Activated CD4-positive, alpha-beta T cell treated with anti-CD3 and anti-CD28 coated beads for 4 hours (primary cell): ENCODE measurements around the gene INSR.
"Not testable (repeated sequence)": the region's sequence is repeated elsewhere in the genome, so short reads cannot be mapped to it uniquely, and the experiment has no call there.

Experiments used
- DNase-seq, 2 donors: peaks; one replicate each; pipeline ENCODE4 v3.0.0-alpha.2; 2020

INSR gene

GRCh38 chr19:7188698-7189629 is 105.2 kb downstream of the INSR start:
- DNase-seq = no peak

GRCh38 chr19:7187605-7188339 is 106.4 kb downstream of the INSR start:
- DNase-seq = no peak

GRCh38 chr19:7182489-7182888 is 111.7 kb downstream of the INSR start:
- DNase-seq = no peak

- DNase-seq = no peak
Observed at GRCh38 chr19:7179917-7180306, 114.3 kb downstream of the INSR start.

DNA sequence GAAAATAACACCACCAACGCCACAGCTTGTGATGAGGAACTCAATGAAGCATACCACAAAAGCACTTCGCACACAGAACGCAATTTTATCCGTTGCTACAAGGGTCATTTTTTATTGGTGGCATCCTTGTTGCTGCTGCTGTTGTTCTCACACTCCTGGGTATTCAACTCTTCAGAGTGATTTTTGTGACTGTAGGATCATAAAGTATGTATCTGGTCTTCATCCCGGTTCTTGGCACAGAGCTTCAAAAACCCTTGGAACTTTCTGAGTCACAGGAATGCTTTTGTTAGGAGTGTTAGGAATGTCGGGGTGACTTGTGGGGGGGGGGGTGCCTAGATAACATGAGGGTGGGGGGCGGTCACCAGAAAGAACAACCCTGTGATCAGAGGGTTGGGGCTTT is 116.3 kb downstream of the INSR start:
- no peak for DNase-seq

- no peak for DNase-seq
Observed at GRCh38 chr19:7176792-7177191, 117.4 kb downstream of the INSR start.

- no peak for DNase-seq
Observed at GRCh38 chr19:7172794-7173193, 121.4 kb downstream of the INSR start.

- DNase-seq = no peak
Observed at GRCh38 chr19:7170983-7171382, 123.2 kb downstream of the INSR start.

- no peak for DNase-seq
Observed at GRCh38 chr19:7168941-7169340, 125.3 kb downstream of the INSR start.

GRCh38 chr19:7161292-7161691 is 132.9 kb downstream of the INSR start:
- no peak for DNase-seq

GRCh38 chr19:7159105-7159933 is 134.9 kb downstream of the INSR start:
- no peak for DNase-seq

DNA sequence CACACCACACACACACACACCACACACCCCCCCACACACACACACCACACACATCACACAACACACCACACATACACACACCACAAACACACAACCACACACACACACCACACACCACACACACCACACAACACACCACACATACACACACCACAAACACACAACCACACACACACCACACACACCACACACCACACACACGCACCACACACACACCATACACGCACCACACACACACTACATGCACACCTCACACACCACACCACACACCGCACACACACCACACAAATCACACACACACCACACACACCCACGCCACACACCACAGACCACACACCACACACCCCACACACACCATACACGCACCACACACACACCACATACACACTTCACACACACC is 141.2 kb downstream of the INSR start:
- DNase-seq = no peak

DNA sequence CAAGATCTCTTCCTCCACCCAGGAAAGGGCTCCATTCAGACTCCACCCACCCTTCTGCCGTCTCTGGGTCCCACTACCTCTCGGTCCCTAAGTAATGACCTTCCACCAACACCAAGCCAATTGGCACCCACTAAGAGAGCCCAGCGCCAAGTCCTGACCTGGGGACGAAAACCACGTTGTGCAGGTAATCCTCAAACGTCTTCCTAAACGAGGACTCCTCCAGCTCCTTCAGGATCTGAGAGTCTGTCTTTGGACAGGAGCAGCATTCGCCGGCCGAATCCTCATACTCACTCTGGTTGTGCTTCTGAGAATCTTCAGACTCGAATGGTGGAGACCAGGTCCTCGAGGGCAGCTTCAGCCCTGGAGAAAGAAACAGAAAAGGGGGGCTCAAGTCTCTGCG is 141.6 kb downstream of the INSR start:
- no peak for DNase-seq

GRCh38 chr19:7149956-7150705 is 144.1 kb downstream of the INSR start:
- no peak for DNase-seq

DNA sequence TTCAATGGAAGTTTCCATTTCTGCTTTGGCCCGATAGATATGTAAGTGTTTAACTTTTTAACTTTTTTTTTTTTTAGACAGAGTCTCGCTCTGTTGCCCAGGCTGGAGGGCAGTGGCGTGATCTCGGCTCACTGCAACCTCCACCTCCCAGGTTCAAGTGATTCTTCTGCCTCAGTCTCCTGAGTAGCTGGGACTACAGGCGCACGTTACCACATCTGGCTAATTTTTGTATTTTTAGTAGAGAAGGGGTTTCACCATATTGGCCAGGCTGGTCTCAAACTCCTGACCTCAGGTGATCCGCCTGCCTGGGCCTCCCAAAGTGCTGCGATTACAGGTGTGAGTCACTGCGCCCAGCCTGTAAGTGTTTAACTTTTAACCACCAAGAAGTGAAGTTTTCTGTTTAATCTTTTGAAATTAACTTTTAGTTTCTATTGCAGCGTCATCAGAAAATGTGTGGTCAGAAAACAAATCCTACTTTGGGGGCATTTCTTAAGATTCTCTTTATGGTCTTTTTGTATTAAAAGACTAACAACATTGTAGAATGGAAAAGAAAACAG is 147.0 kb downstream of the INSR start:
- DNase-seq = not testable (repeated sequence)

- not testable (repeated sequence) for DNase-seq
Observed at GRCh38 chr19:7146086-7146485, 148.1 kb downstream of the INSR start.

DNA sequence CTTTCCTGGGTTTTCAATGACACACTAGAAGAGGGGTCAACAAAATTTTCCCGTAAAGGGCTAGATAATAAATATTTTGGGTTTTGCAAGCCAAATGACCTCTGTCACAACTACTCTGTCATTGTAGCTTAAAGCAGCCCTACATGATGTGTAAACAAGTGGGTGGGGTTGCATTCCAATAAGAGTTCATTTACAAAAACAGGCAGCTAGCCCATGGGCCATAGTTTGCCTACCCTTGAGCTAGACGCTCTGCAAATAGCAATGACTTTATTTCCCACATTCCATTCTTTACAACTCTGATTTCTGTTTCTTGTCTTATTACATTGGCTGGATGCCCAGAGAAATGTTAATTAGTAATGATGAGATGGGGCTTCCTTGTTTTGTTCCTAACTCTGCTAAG is 148.7 kb downstream of the INSR start:
- DNase-seq = no peak

GRCh38 chr19:7142771-7143170 is 151.4 kb downstream of the INSR start:
- DNase-seq = no peak

DNA sequence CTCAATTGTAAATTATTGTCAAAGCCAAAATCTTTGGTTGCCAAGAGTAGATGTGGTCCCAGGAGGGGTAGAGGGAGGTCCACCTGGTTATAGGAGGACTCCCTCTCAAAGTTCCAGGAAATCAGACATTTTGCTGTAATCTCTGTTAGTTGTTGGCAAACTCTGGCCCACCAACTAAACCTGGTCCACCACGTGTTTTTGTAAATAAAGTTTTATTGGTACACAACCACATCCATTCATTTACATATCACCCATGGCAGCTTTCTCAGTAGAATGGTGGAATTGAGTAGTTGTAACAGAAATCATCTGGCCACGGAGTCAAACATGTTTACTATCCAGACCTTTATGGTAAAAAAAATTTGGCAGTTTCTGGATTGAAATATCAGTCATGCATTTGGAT is 154.1 kb downstream of the INSR start:
- no peak for DNase-seq

- DNase-seq = no peak
Observed at GRCh38 chr19:7139095-7139494, 155.1 kb downstream of the INSR start.

- no peak for DNase-seq
Observed at GRCh38 chr19:7138402-7138801, 155.8 kb downstream of the INSR start.

DNA sequence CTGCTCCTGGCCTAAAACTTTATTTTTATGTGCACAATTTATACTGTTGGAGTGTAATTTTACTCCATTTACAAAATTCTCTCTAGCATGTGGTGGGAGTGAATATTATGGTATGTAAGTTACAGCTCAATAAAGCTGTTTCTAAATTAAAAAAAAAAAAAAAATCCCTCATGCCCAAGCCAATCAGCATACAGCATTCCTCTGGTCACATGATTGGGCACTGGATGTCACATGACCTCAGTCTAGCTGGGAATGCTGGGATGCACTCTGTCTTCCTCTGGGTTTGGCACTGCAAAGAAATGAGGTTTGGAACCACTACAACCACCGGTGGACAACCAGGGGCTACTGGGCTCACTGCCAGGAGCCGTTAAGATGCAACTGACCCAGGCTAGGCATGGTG is 157.1 kb downstream of the INSR start:
- no peak for DNase-seq
